OCI-LY7 (cell line): Measurements from ENCODE around the gene LAMA3. TPM values are rescaled to one million over a fixed set of nuclear protein-coding genes. Genes with fewer than 3 reads are reported as not detected.

Experiments
- BruUV-seq: library from RNA; stranded (reverse); fragments of 400-500 nt; replicated peaks from 2 replicates; lab custom pipeline; 2021; lab: Mats Ljungman, UMichigan
- CTCF ChIA-PET: fragments of 300-600 bp; sonication (Branson Sonifier 250); formaldehyde crosslinking; loops from one replicate; lab custom pipeline; 2022; ENCODE audit warnings: antibody characterized with exemption; ENCODE audit not compliant: unreplicated experiment; lab: Charles Lee
- POLR2A ChIA-PET: fragments of 300-600 bp; sonication (Branson Sonifier 250); formaldehyde crosslinking; loops from one replicate; lab custom pipeline; 2022; ENCODE audit warnings: antibody characterized with exemption; lab: Charles Lee
- DNase-seq: peaks from one replicate; pipeline ENCODE4 v3.0.0-alpha.2; 2015; ENCODE audit warnings: low spot score
- H2AFZ ChIP-seq: fragments of 200-600 bp; sonication (generic), shearing (Covaris generic); 2 replicates; pipeline ENCODE4 v1.6.1; 2014; ENCODE audit warnings: mild to moderate bottlenecking, antibody characterized with exemption, low read length, moderate library complexity
- H3K27ac ChIP-seq: fragments of 200-600 bp; sonication (generic); 2 replicates; pipeline ENCODE4 v1.5.1; 2014; ENCODE audit warnings: mixed run types, low read depth, mild to moderate bottlenecking, moderate library complexity, low read length, inconsistent platforms; ENCODE audit not compliant: poor library complexity, severe bottlenecking
- H3K36me3 ChIP-seq: fragments of 200-600 bp; sonication (generic); 2 replicates; pipeline ENCODE4 v1.6.1; 2014; ENCODE audit warnings: mild to moderate bottlenecking, antibody characterized with exemption, low read length, moderate library complexity, mixed read lengths; ENCODE audit not compliant: insufficient read depth
- H3K4me1 ChIP-seq: fragments of 200-600 bp; sonication (generic); 2 replicates; pipeline ENCODE4 v1.5.1; 2014; ENCODE audit warnings: mild to moderate bottlenecking, low read length; ENCODE audit not compliant: insufficient read depth, poor library complexity, severe bottlenecking
- H3K4me2 ChIP-seq: fragments of 200-600 bp; sonication (generic); 2 replicates; pipeline ENCODE4 v1.6.1; 2014; ENCODE audit warnings: mild to moderate bottlenecking, low read length
- H3K4me3 ChIP-seq: fragments of 200-600 bp; sonication (generic); 2 replicates; pipeline ENCODE4 v1.5.1; 2014; ENCODE audit warnings: mild to moderate bottlenecking, low read depth, low read length; ENCODE audit not compliant: poor library complexity, severe bottlenecking
- H3K79me2 ChIP-seq: fragments of 200-600 bp; sonication (generic); 2 replicates; pipeline ENCODE4 v1.6.1; 2016; ENCODE audit warnings: low read depth, mild to moderate bottlenecking, low read length, moderate library complexity, mixed read lengths; ENCODE audit not compliant: insufficient read depth
- H3K9me2 ChIP-seq: fragments of 200-600 bp; sonication (generic); 2 replicates; pipeline ENCODE4 v1.6.1; 2016; ENCODE audit warnings: mild to moderate bottlenecking, low read length, mixed read lengths; ENCODE audit not compliant: insufficient read depth
- H3K9me3 ChIP-seq: fragments of 200-600 bp; sonication (generic); 2 replicates; pipeline ENCODE4 v1.6.1; 2014; ENCODE audit warnings: mild to moderate bottlenecking, mixed run types, low read length, mixed read lengths
- H4K20me1 ChIP-seq: fragments of 200-600 bp; sonication (generic); 2 replicates; pipeline ENCODE4 v1.6.1; 2014; ENCODE audit warnings: mild to moderate bottlenecking, antibody characterized with exemption, low read length, moderate library complexity, mixed read lengths; ENCODE audit not compliant: insufficient read depth
- EZH2phosphoT487 ChIP-seq: fragments of 200-600 bp; sonication (generic); IDR thresholded peaks from 2 replicates; pipeline ENCODE4 v1.6.1; 2018; ENCODE audit warnings: low read depth, borderline replicate concordance, mild to moderate bottlenecking, mixed run types, antibody characterized with exemption, low read length, moderate library complexity, mixed read lengths
- intact Hi-C: fragments of 100-400 bp; cut with micrococcal nuclease; formaldehyde crosslinking; loops from one replicate; pipeline ENCODE4 v1.10.0; 2022; ENCODE audit not compliant: unreplicated experiment
- total RNA-seq, 2 experiments: library from RNA; depleted of rRNA in 1 of 2; stranded (reverse); fragments of >200 nt in 1 of 2; shearing (Covaris generic) in 1 of 2; gene quantifications; 2 replicates each; pipeline ENCODE4 v1.2.3, GENCODE V29; 2014 to 2022
- TF ChIP-seq, protein P1 (sequence below): fragments of 200-600 bp; sonication (generic); conservative IDR thresholded peaks from 2 replicates; pipeline ENCODE4 v1.5.1; 2014; ENCODE audit warnings: mild to moderate bottlenecking, antibody characterized with exemption, low read length, moderate library complexity, mixed read lengths

LAMA3 gene
- total RNA-seq, 2 experiments from 2014 or later = 0.16 to 1.6 TPM

GRCh38 chr18:23967321-23968089 is 278.3 kb downstream of the LAMA3 start:
- peaks cover 27% of the 10 kb centered on the region for H3K4me1 ChIP-seq
- no peak overlapping the region for H3K4me3 ChIP-seq
- H3K27ac ChIP-seq = no peak overlapping the region
- no peaks in the 10 kb centered on the region for H4K20me1 ChIP-seq
- H2AFZ ChIP-seq = peak overlapping the region; percentile 70; the same call in 1 of the 2 replicates
- peak; percentile 59 for DNase-seq
- H3K79me2 ChIP-seq = no peaks in the 10 kb centered on the region
- intact Hi-C loops = no loop called here
- H3K4me2 ChIP-seq = peak overlapping the region; percentile 35
- TF ChIP-seq, protein P1, sequence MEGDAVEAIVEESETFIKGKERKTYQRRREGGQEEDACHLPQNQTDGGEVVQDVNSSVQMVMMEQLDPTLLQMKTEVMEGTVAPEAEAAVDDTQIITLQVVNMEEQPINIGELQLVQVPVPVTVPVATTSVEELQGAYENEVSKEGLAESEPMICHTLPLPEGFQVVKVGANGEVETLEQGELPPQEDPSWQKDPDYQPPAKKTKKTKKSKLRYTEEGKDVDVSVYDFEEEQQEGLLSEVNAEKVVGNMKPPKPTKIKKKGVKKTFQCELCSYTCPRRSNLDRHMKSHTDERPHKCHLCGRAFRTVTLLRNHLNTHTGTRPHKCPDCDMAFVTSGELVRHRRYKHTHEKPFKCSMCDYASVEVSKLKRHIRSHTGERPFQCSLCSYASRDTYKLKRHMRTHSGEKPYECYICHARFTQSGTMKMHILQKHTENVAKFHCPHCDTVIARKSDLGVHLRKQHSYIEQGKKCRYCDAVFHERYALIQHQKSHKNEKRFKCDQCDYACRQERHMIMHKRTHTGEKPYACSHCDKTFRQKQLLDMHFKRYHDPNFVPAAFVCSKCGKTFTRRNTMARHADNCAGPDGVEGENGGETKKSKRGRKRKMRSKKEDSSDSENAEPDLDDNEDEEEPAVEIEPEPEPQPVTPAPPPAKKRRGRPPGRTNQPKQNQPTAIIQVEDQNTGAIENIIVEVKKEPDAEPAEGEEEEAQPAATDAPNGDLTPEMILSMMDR = no peak
- ChIA-PET CTCF (interaction anchor here (1.4 kb wide), 1 partner anchor 8 kb away, joined by 3 read pairs; no protein-coding TSS in a partner anchor), POLR2A (interaction anchor here (0.5 to 1.4 kb wide), 4 partner anchors 30 to 38 kb away, joined by 3 to 11 read pairs (median 4); no protein-coding TSS in a partner anchor)
- H3K9me3 ChIP-seq = no peaks in the 10 kb centered on the region
- BruUV-seq = no TSS peak
- H3K36me3 ChIP-seq = no peaks in the 10 kb centered on the region
- no peaks in the 10 kb centered on the region for H3K9me2 ChIP-seq

- Histone ChIP-seq H3K36me3 (no peaks in the 10 kb centered on the region), H3K4me3 (no peak overlapping the region), H4K20me1 (no peaks in the 10 kb centered on the region), H3K79me2 (no peaks in the 10 kb centered on the region), H3K4me1 (peaks cover 27% of the 10 kb centered on the region), H3K9me2 (no peaks in the 10 kb centered on the region), H3K4me2 (no peak overlapping the region), H3K9me3 (no peaks in the 10 kb centered on the region), H3K27ac (no peak overlapping the region), H2AFZ (no peak overlapping the region)
- no peak for DNase-seq
- BruUV-seq = no TSS peak
- TF ChIP-seq, protein P1 = no peak
- no peak for TF ChIP-seq EZH2phosphoT487
- CTCF ChIA-PET = interaction anchor here (1.1 kb wide), 1 partner anchor 23 kb away, joined by 3 read pairs; no protein-coding TSS in a partner anchor
- POLR2A ChIA-PET = interaction anchor here (0.5 to 1.2 kb wide), 8 partner anchors 10 to 1591 kb away, joined by 3 to 4 read pairs (median 4); no protein-coding TSS in a partner anchor
- intact Hi-C loops = no loop called here
These were observed 279.7 kb downstream of the LAMA3 start for GRCh38 chr18:23968638-23969604.
